Upper lobe of left lung (tissue), 4 donors: ENCODE results near the gene TBX15.

Source experiments
- CTCF ChIP-seq, 6 experiments: fragments of 450-650 bp in 4 of 6; fragments of 200-600 bp in 2 of 6; sonication (generic) in 2 of 6; IDR thresholded peaks; one replicate each; pipeline ENCODE4 v1.5.1; 2016 to 2019; ENCODE audit warnings: antibody characterized with exemption in 6 of 6
- EP300 ChIP-seq, 4 donors: sonication (generic); formaldehyde crosslinking; IDR thresholded peaks; one replicate each; pipeline ENCODE4 v1.5.1; 2017; ENCODE audit warnings: antibody characterized with exemption in 4 of 4, control low read depth in 2 of 4
- POLR2A ChIP-seq, 4 donors: fragments of 450-650 bp; IDR thresholded peaks; one replicate each; pipeline ENCODE4 v1.5.1; 2016 to 2017; ENCODE audit warnings: antibody characterized with exemption in 4 of 4, mild to moderate bottlenecking in 2 of 4

GRCh38 chr1:118902299-118902698, 85.8 kb downstream of the TBX15 start:
- TF ChIP-seq CTCF (IDR thresholded peaks at IDR 0.05) (no peak), EP300 (IDR thresholded peaks at IDR 0.05) (no peak), POLR2A (IDR thresholded peaks at IDR 0.05) (no peak)
